WERI-Rb-1 (cell line): Measurements from ENCODE around the gene MGAT5.

Experiments used
- DNase-seq: peaks from one replicate; pipeline ENCODE4 v3.0.0-alpha.2; 2020
- H3K27ac ChIP-seq: fragments of 250-450 bp; sonication (Bioruptor Pico); 2 replicates; pipeline ENCODE4 v1.5.1; 2020; ENCODE audit warnings: mild to moderate bottlenecking, moderate library complexity
- H3K27me3 ChIP-seq: fragments of 250-450 bp; sonication (Bioruptor Pico); 2 replicates; pipeline ENCODE4 v1.5.1; 2021; ENCODE audit warnings: mild to moderate bottlenecking, low read depth, moderate library complexity; ENCODE audit not compliant: insufficient read depth, severe bottlenecking
- H3K36me3 ChIP-seq: fragments of 250-450 bp; sonication (Bioruptor Pico); 2 replicates; pipeline ENCODE4 v1.5.1; 2020; ENCODE audit warnings: mild to moderate bottlenecking, moderate library complexity
- H3K4me3 ChIP-seq: 2 replicates; pipeline ENCODE4 v1.5.1; 2011; ENCODE audit warnings: low read depth, mild to moderate bottlenecking, control low read depth, low read length
- H3K9me3 ChIP-seq: fragments of 250-450 bp; sonication (Bioruptor Pico); 2 replicates; pipeline ENCODE4 v1.5.1; 2021; ENCODE audit warnings: mild to moderate bottlenecking, moderate library complexity; ENCODE audit not compliant: severe bottlenecking
- CTCF ChIP-seq: IDR thresholded peaks from 2 replicates; pipeline ENCODE4 v1.5.1; 2011; ENCODE audit warnings: low read depth, mild to moderate bottlenecking, control low read depth, inconsistent platforms, low read length

Gene MGAT5

DNA sequence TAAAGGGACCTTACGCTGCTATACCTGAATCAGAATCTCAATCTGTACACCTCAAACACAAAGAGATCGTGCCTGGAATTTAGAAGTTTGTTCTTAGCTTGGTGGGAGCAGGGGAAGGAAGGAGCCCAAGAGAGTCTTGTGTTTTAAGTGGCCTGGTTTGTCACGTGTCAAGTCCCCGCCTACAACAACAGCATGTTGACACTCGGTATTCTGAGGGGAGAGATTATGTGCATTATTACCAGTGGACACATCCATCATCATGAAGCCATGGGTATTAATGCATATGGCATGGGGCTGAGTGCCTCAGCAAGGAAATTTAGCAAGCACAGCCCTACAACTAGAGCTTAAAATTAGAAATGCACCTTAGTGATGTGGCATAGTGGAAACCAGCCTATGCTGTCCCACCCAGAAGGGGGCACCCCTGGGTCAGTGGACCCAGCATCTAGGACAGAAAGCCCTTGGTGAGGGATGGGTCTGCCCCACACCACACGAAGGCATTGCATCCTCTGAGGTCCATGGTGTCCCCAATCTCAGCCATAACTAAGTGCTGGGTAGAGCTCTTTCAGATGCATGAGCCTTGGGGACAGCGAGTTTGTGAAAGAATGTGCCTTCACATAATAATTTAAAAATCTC, 138.7 kb downstream of the MGAT5 start:
- no peak overlapping the region; the same call in 1 of the 2 replicates for H3K27ac ChIP-seq
- no peaks in the 10 kb centered on the region for H3K9me3 ChIP-seq
- TF ChIP-seq CTCF: peak; percentile 31; the same call in 1 of the 2 replicates
- H3K27me3 ChIP-seq: no peaks in the 10 kb centered on the region
- no peak for DNase-seq
- no peaks in the 10 kb centered on the region; the same call in none of the 2 replicates for H3K36me3 ChIP-seq
- no peak overlapping the region for H3K4me3 ChIP-seq

- H3K9me3 ChIP-seq: no peaks in the 10 kb centered on the region
- H3K4me3 ChIP-seq: no peak overlapping the region
- TF ChIP-seq CTCF: no peak
Measured at GRCh38 chr2:134393075-134393461, 139.2 kb downstream of the MGAT5 start.

DNA sequence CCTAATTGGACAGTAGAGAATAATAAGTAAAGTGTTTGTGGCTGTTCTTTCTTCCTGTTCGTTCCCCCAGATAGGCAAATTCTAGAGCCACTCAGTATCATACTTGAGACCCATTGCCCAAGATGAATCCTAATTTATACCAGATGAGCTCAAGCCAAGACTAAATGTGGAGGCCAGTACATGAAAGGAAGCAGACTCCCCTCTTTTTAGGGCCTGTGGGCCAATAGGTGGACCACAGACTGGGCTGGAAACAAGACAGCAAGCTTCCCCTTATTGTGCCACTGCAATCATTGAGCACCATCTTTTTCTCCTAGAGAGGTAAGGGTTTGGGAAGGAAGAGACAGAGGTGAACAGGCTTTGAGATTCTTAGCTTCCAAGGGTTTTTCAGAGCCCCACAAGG, 141.9 kb downstream of the MGAT5 start:
- no peak for DNase-seq
- Histone ChIP-seq H3K4me3 (no peak overlapping the region), H3K27me3 (no peaks in the 10 kb centered on the region), H3K27ac (no peak overlapping the region), H3K9me3 (no peaks in the 10 kb centered on the region), H3K36me3 (no peaks in the 10 kb centered on the region; the same call in none of the 2 replicates)
- no peak for TF ChIP-seq CTCF

More at GRCh38 chr2:134393075-134393461, 139.2 kb downstream of the MGAT5 start:
- no peaks in the 10 kb centered on the region; the same call in none of the 2 replicates for H3K36me3 ChIP-seq
- H3K27ac ChIP-seq: peak overlapping the region; percentile 31; the same call in 1 of the 2 replicates
- no peak for DNase-seq
- no peaks in the 10 kb centered on the region for H3K27me3 ChIP-seq

DNA sequence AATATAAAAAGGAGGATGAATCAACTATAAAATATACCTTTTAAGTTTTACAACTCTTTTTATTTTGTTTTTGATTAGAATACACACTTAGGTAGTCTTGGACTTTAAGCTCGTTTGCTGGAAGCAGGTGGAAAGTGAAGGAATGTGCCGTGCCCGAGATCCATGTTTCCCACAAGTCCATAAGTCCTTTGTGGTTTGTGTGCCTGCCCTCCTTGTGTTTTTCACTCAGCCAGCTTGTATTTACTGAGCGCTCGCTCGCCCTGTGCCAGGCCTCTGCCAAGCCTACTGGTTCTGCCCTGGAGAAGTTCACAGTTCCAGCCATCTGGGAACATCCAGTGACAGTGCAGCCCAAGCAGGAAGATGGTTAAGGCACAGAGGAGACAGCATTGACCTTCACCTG, 142.6 kb downstream of the MGAT5 start:
- Histone ChIP-seq H3K4me3 (no peak overlapping the region), H3K27me3 (no peaks in the 10 kb centered on the region)
- no peak for TF ChIP-seq CTCF

GRCh38 chr2:134397146-134397896, 143.4 kb downstream of the MGAT5 start:
- no peak for DNase-seq
- Histone ChIP-seq H3K27me3 (no peaks in the 10 kb centered on the region), H3K9me3 (no peaks in the 10 kb centered on the region), H3K36me3 (no peaks in the 10 kb centered on the region; the same call in none of the 2 replicates), H3K4me3 (no peak overlapping the region), H3K27ac (no peak overlapping the region)
- no peak for TF ChIP-seq CTCF

More for the DNA sequence above, 142.6 kb downstream of the MGAT5 start:
- Histone ChIP-seq H3K36me3 (no peaks in the 10 kb centered on the region; the same call in none of the 2 replicates), H3K9me3 (no peaks in the 10 kb centered on the region), H3K27ac (no peak overlapping the region)
- DNase-seq: no peak
